Lung (tissue), 12 donors: Measurements from ENCODE around the gene PARVG. TPM values are rescaled to one million over a fixed set of nuclear protein-coding genes. Genes with fewer than 3 reads are reported as not detected.

Source experiments
- ATAC-seq: fragments of 200-7000 bp; cut with Tn5 transposase; one replicate; pipeline ENCODE4 v1.9.1; 2020; ENCODE audit warnings: moderate number of reproducible peaks; ENCODE audit not compliant: insufficient read depth, low FRiP score
- DNase-seq, 3 donors: peaks; one replicate each; pipeline ENCODE4 v3.0.0-alpha.2; 2013 to 2017
- H3K27ac ChIP-seq, 2 donors: one replicate each; pipeline ENCODE4 v1.5.1; 2013; ENCODE audit warnings: mild to moderate bottlenecking in 2 of 2, moderate library complexity in 2 of 2, control low read depth in 1 of 2, inconsistent platforms in 1 of 2, low read depth in 1 of 2, low read length in 1 of 2
- H3K27me3 ChIP-seq, 3 donors: one replicate each; pipeline ENCODE4 v1.5.1; 2013; ENCODE audit warnings: low read length in 2 of 3; ENCODE audit not compliant: control insufficient read depth in 3 of 3, insufficient read depth in 3 of 3
- H3K36me3 ChIP-seq, 4 donors: one replicate each; pipeline ENCODE4 v1.5.1; 2013; ENCODE audit warnings: low read length in 4 of 4, mild to moderate bottlenecking in 1 of 4, moderate library complexity in 1 of 4; ENCODE audit not compliant: control insufficient read depth in 4 of 4, insufficient read depth in 4 of 4
- H3K4me1 ChIP-seq, 5 donors: one replicate each; pipeline ENCODE4 v1.5.1; 2013; ENCODE audit warnings: low read length in 5 of 5, mild to moderate bottlenecking in 2 of 5, moderate library complexity in 1 of 5; ENCODE audit not compliant: control insufficient read depth in 5 of 5, insufficient read depth in 5 of 5
- H3K4me3 ChIP-seq: one replicate; pipeline ENCODE4 v1.5.1; 2013; ENCODE audit warnings: mild to moderate bottlenecking, control low read depth, moderate library complexity
- H3K9ac ChIP-seq, 2 donors: one replicate each; pipeline ENCODE4 v1.5.1; 2013; ENCODE audit warnings: low read length in 2 of 2, control low read depth in 1 of 2; ENCODE audit not compliant: insufficient read depth in 1 of 2
- H3K9me3 ChIP-seq, 4 donors: one replicate each; pipeline ENCODE4 v1.5.1; 2013; ENCODE audit warnings: low read length in 3 of 4, mild to moderate bottlenecking in 1 of 4, moderate library complexity in 1 of 4; ENCODE audit not compliant: control insufficient read depth in 4 of 4, insufficient read depth in 3 of 4
- CTCF ChIP-seq: IDR thresholded peaks from 2 replicates; pipeline ENCODE4 v1.5.1; 2012; ENCODE audit warnings: mild to moderate bottlenecking; ENCODE audit errors: control extremely low read depth, extremely low read depth
- WGBS, 2 donors: extraction: QIAGEN DNeasy Blood & Tissue Kit; methylation state at CpG; one replicate each; pipeline ENCODE4 v1.1.7; 2013; 5-methylcytosine and 5-hydroxymethylcytosine counted together
- polyA plus RNA-seq, 2 donors: library from polyadenylated mRNA; stranded (reverse); fragments of 200-250 nt; gene quantifications; one replicate each; pipeline ENCODE4 v1.2.1, GENCODE V29; 2013
- total RNA-seq, 2 donors: library from RNA; depleted of rRNA in 1 of 2; stranded (reverse); fragments of >200 nt in 1 of 2; gene quantifications; one replicate each; pipeline ENCODE4 v1.2.1, GENCODE V29; 2014 to 2021
- donor health status: control.
- donor health status: control.
- donor health status: Bipolar disorder and iron deficiency.
- donor health status: healthy.
- donor health status: DM: yes; HTN: yes; CAD: no.

PARVG gene
- total and polyA plus RNA-seq, 4 donors = 20.4 to 67.4 (median 48.7) TPM

GRCh38 chr22:44242946-44243724, 62.4 kb downstream of the PARVG start:
- Histone ChIP-seq H3K4me3 (no peak overlapping the region), H3K9me3 (no peaks in the 10 kb centered on the region), H3K27ac (no peak overlapping the region), H3K4me1 (no peaks in the 10 kb centered on the region), H3K36me3 (no peaks in the 10 kb centered on the region), H3K9ac (no peak overlapping the region), H3K27me3 (peaks cover 0 to 3% (median 0%) of the 10 kb centered on the region in 3 donors)
- no peak for DNase-seq
- 78 to 86% methylated on average over 17 of the region's 17 CpGs for WGBS, 2 donors
- no peak for TF ChIP-seq CTCF
- no peak for ATAC-seq

- Histone ChIP-seq H3K4me3 (no peak overlapping the region), H3K9me3 (no peaks in the 10 kb centered on the region), H3K36me3 (no peaks in the 10 kb centered on the region), H3K9ac (no peak overlapping the region), H3K27ac (no peak overlapping the region), H3K27me3 (peaks cover 0 to 3% (median 0%) of the 10 kb centered on the region in 3 donors), H3K4me1 (no peaks in the 10 kb centered on the region)
- 73 to 77% methylated on average over 8 of the region's 8 CpGs for WGBS, 2 donors
- DNase-seq (no peak), ATAC-seq (no peak)
- no peak for TF ChIP-seq CTCF
Measured at GRCh38 chr22:44243761-44244160, 63.0 kb downstream of the PARVG start.

GRCh38 chr22:44244265-44244822, 63.6 kb downstream of the PARVG start:
- DNase-seq = no peak
- peaks cover 0 to 2% (median 0%) of the 10 kb centered on the region in 4 donors for H3K9me3 ChIP-seq
- H3K27me3 ChIP-seq = peaks cover 0 to 3% (median 0%) of the 10 kb centered on the region in 3 donors
- no peak overlapping the region for H3K4me3 ChIP-seq
- no peak overlapping the region for H3K27ac ChIP-seq
- no peak for ATAC-seq
- WGBS, 2 donors = 83 to 90% methylated on average over 9 of the region's 9 CpGs
- no peaks in the 10 kb centered on the region for H3K36me3 ChIP-seq
- no peak for TF ChIP-seq CTCF
- no peaks in the 10 kb centered on the region for H3K4me1 ChIP-seq
- H3K9ac ChIP-seq = no peak overlapping the region
